ENCODE results near the gene SNX27. TPM values are rescaled to one million over a fixed set of nuclear protein-coding genes. Genes with fewer than 3 reads are reported as not detected.
"Not testable (repeated sequence)": the region's sequence is repeated elsewhere in the genome, so short reads cannot be mapped to it uniquely, and the experiment has no call there.

SNX27 gene
- polyA plus RNA-seq, 2 donors: 3.9 to 5.1 TPM

GRCh38 chr1:151615711-151616504 lies 4.1 kb downstream of the SNX27 start:
- H3K4me1 ChIP-seq (ENCODE audit: control insufficient read depth in 2 of 2, insufficient read depth in 2 of 2, low read length in 1 of 2): peaks cover 0 to 4% of the 10 kb centered on the region in 2 donors
- no peaks in the 10 kb centered on the region for H3K9me3 ChIP-seq (ENCODE audit: control insufficient read depth in 2 of 2, insufficient read depth in 1 of 2, low read depth in 1 of 2, low read length in 1 of 2)
- no peak overlapping the region for H3K4me3 ChIP-seq (ENCODE audit: low read depth in 1 of 2, low read length in 2 of 2)
- no peaks in the 10 kb centered on the region for H3K36me3 ChIP-seq (ENCODE audit: control insufficient read depth in 2 of 2, insufficient read depth in 2 of 2, low read length in 1 of 2)
- no peak overlapping the region for H3K27ac ChIP-seq (ENCODE audit: low read depth in 2 of 2, low read length in 1 of 2)
- WGBS, 2 donors: 42 to 62% methylated on average over 4 of the region's 4 CpGs
- no peaks in the 10 kb centered on the region for H3K27me3 ChIP-seq (ENCODE audit: control insufficient read depth in 1 of 2, insufficient read depth in 2 of 2, low read length in 2 of 2)

GRCh38 chr1:151616505-151616849 lies 4.6 kb downstream of the SNX27 start:
- no peak overlapping the region for H3K4me3 ChIP-seq (ENCODE audit: low read depth in 1 of 2, low read length in 2 of 2)
- H3K27me3 ChIP-seq (ENCODE audit: control insufficient read depth in 1 of 2, insufficient read depth in 2 of 2, low read length in 2 of 2): no peaks in the 10 kb centered on the region
- H3K4me1 ChIP-seq (ENCODE audit: control insufficient read depth in 2 of 2, insufficient read depth in 2 of 2, low read length in 1 of 2): peaks cover 0 to 4% of the 10 kb centered on the region in 2 donors
- WGBS, 2 donors: 49 to 74% methylated on average over 3 of the region's 3 CpGs
- no peaks in the 10 kb centered on the region for H3K9me3 ChIP-seq (ENCODE audit: control insufficient read depth in 2 of 2, insufficient read depth in 1 of 2, low read depth in 1 of 2, low read length in 1 of 2)
- no peaks in the 10 kb centered on the region for H3K36me3 ChIP-seq (ENCODE audit: control insufficient read depth in 2 of 2, insufficient read depth in 2 of 2, low read length in 1 of 2)
- no peak overlapping the region for H3K27ac ChIP-seq (ENCODE audit: low read depth in 2 of 2, low read length in 1 of 2)

GRCh38 chr1:151618003-151618402 lies 6.2 kb downstream of the SNX27 start:
- Histone ChIP-seq H3K4me3 (ENCODE audit: low read depth in 1 of 2, low read length in 2 of 2) (no peak overlapping the region), H3K27ac (ENCODE audit: low read depth in 2 of 2, low read length in 1 of 2) (peak overlapping the region in 1 of 2 donors; percentile 20), H3K36me3 (ENCODE audit: control insufficient read depth in 2 of 2, insufficient read depth in 2 of 2, low read length in 1 of 2) (no peaks in the 10 kb centered on the region), H3K9me3 (ENCODE audit: control insufficient read depth in 2 of 2, insufficient read depth in 1 of 2, low read depth in 1 of 2, low read length in 1 of 2) (no peaks in the 10 kb centered on the region), H3K27me3 (ENCODE audit: control insufficient read depth in 1 of 2, insufficient read depth in 2 of 2, low read length in 2 of 2) (no peaks in the 10 kb centered on the region), H3K4me1 (ENCODE audit: control insufficient read depth in 2 of 2, insufficient read depth in 2 of 2, low read length in 1 of 2) (peaks cover 0 to 4% of the 10 kb centered on the region in 2 donors)
- WGBS, 2 donors: 69 to 84% methylated on average over 3 of the region's 3 CpGs

- no peak overlapping the region for H3K27ac ChIP-seq (ENCODE audit: low read depth in 2 of 2, low read length in 1 of 2)
Measured at GRCh38 chr1:151618470-151618869, 6.6 kb downstream of the SNX27 start.

GRCh38 chr1:151618996-151619395 lies 7.1 kb downstream of the SNX27 start:
- H3K4me3 ChIP-seq (ENCODE audit: low read depth in 1 of 2, low read length in 2 of 2); H3K27me3 ChIP-seq (ENCODE audit: control insufficient read depth in 1 of 2, insufficient read depth in 2 of 2, low read length in 2 of 2); H3K4me1 ChIP-seq (ENCODE audit: control insufficient read depth in 2 of 2, insufficient read depth in 2 of 2, low read length in 1 of 2); H3K9me3 ChIP-seq (ENCODE audit: control insufficient read depth in 2 of 2, insufficient read depth in 1 of 2, low read depth in 1 of 2, low read length in 1 of 2); H3K27ac ChIP-seq (ENCODE audit: low read depth in 2 of 2, low read length in 1 of 2); H3K36me3 ChIP-seq (ENCODE audit: control insufficient read depth in 2 of 2, insufficient read depth in 2 of 2, low read length in 1 of 2): not testable (repeated sequence)
- 83% methylated on average over 6 of the region's 6 CpGs for WGBS, 2 donors

More at GRCh38 chr1:151618470-151618869, 6.6 kb downstream of the SNX27 start:
- H3K27me3 ChIP-seq (ENCODE audit: control insufficient read depth in 1 of 2, insufficient read depth in 2 of 2, low read length in 2 of 2): no peaks in the 10 kb centered on the region
- H3K9me3 ChIP-seq (ENCODE audit: control insufficient read depth in 2 of 2, insufficient read depth in 1 of 2, low read depth in 1 of 2, low read length in 1 of 2): no peaks in the 10 kb centered on the region
- H3K4me3 ChIP-seq (ENCODE audit: low read depth in 1 of 2, low read length in 2 of 2): no peak overlapping the region
- H3K4me1 ChIP-seq (ENCODE audit: control insufficient read depth in 2 of 2, insufficient read depth in 2 of 2, low read length in 1 of 2): peaks cover 0 to 2% of the 10 kb centered on the region in 2 donors
- H3K36me3 ChIP-seq (ENCODE audit: control insufficient read depth in 2 of 2, insufficient read depth in 2 of 2, low read length in 1 of 2): no peaks in the 10 kb centered on the region

GRCh38 chr1:151619489-151620093 lies 7.7 kb downstream of the SNX27 start:
- no peaks in the 10 kb centered on the region for H3K27me3 ChIP-seq (ENCODE audit: control insufficient read depth in 1 of 2, insufficient read depth in 2 of 2, low read length in 2 of 2)
- H3K4me1 ChIP-seq (ENCODE audit: control insufficient read depth in 2 of 2, insufficient read depth in 2 of 2, low read length in 1 of 2): no peaks in the 10 kb centered on the region
- WGBS, 2 donors: 70 to 77% methylated on average over 6 of the region's 6 CpGs
- H3K27ac ChIP-seq (ENCODE audit: low read depth in 2 of 2, low read length in 1 of 2): peak overlapping the region in 1 of 2 donors; percentile 7
- no peaks in the 10 kb centered on the region for H3K36me3 ChIP-seq (ENCODE audit: control insufficient read depth in 2 of 2, insufficient read depth in 2 of 2, low read length in 1 of 2)
- no peak overlapping the region for H3K4me3 ChIP-seq (ENCODE audit: low read depth in 1 of 2, low read length in 2 of 2)
- H3K9me3 ChIP-seq (ENCODE audit: control insufficient read depth in 2 of 2, insufficient read depth in 1 of 2, low read depth in 1 of 2, low read length in 1 of 2): no peaks in the 10 kb centered on the region

GRCh38 chr1:151620286-151620685 lies 8.4 kb downstream of the SNX27 start:
- Histone ChIP-seq H3K9me3 (ENCODE audit: control insufficient read depth in 2 of 2, insufficient read depth in 1 of 2, low read depth in 1 of 2, low read length in 1 of 2) (no peaks in the 10 kb centered on the region), H3K27ac (ENCODE audit: low read depth in 2 of 2, low read length in 1 of 2) (no peak overlapping the region), H3K4me3 (ENCODE audit: low read depth in 1 of 2, low read length in 2 of 2) (no peak overlapping the region), H3K27me3 (ENCODE audit: control insufficient read depth in 1 of 2, insufficient read depth in 2 of 2, low read length in 2 of 2) (no peaks in the 10 kb centered on the region), H3K4me1 (ENCODE audit: control insufficient read depth in 2 of 2, insufficient read depth in 2 of 2, low read length in 1 of 2) (no peaks in the 10 kb centered on the region), H3K36me3 (ENCODE audit: control insufficient read depth in 2 of 2, insufficient read depth in 2 of 2, low read length in 1 of 2) (no peaks in the 10 kb centered on the region)
- 41 to 42% methylated on average over 2 of the region's 2 CpGs for WGBS, 2 donors

GRCh38 chr1:151621351-151621750 lies 9.5 kb downstream of the SNX27 start:
- WGBS, 2 donors: 64 to 74% methylated on average over 2 of the region's 2 CpGs
- H3K27me3 ChIP-seq (ENCODE audit: control insufficient read depth in 1 of 2, insufficient read depth in 2 of 2, low read length in 2 of 2): no peaks in the 10 kb centered on the region
- H3K27ac ChIP-seq (ENCODE audit: low read depth in 2 of 2, low read length in 1 of 2): no peak overlapping the region
- H3K4me3 ChIP-seq (ENCODE audit: low read depth in 1 of 2, low read length in 2 of 2): no peak overlapping the region
- no peaks in the 10 kb centered on the region for H3K9me3 ChIP-seq (ENCODE audit: control insufficient read depth in 2 of 2, insufficient read depth in 1 of 2, low read depth in 1 of 2, low read length in 1 of 2)
- no peaks in the 10 kb centered on the region for H3K36me3 ChIP-seq (ENCODE audit: control insufficient read depth in 2 of 2, insufficient read depth in 2 of 2, low read length in 1 of 2)
- no peaks in the 10 kb centered on the region for H3K4me1 ChIP-seq (ENCODE audit: control insufficient read depth in 2 of 2, insufficient read depth in 2 of 2, low read length in 1 of 2)

- WGBS, 2 donors: 76 to 90% methylated on average over 3 of the region's 3 CpGs
- no peaks in the 10 kb centered on the region for H3K4me1 ChIP-seq (ENCODE audit: control insufficient read depth in 2 of 2, insufficient read depth in 2 of 2, low read length in 1 of 2)
- H3K27ac ChIP-seq (ENCODE audit: low read depth in 2 of 2, low read length in 1 of 2): no peak overlapping the region
- no peak overlapping the region for H3K4me3 ChIP-seq (ENCODE audit: low read depth in 1 of 2, low read length in 2 of 2)
- no peaks in the 10 kb centered on the region for H3K9me3 ChIP-seq (ENCODE audit: control insufficient read depth in 2 of 2, insufficient read depth in 1 of 2, low read depth in 1 of 2, low read length in 1 of 2)
- H3K36me3 ChIP-seq (ENCODE audit: control insufficient read depth in 2 of 2, insufficient read depth in 2 of 2, low read length in 1 of 2): no peaks in the 10 kb centered on the region
- no peaks in the 10 kb centered on the region for H3K27me3 ChIP-seq (ENCODE audit: control insufficient read depth in 1 of 2, insufficient read depth in 2 of 2, low read length in 2 of 2)
Measured at GRCh38 chr1:151624783-151625182, 12.9 kb downstream of the SNX27 start.

Measured in esophagus (tissue), 2 donors.